ENCODE measurements around the gene ONECUT1. TPM values are rescaled to one million over a fixed set of nuclear protein-coding genes. Genes with fewer than 3 reads are reported as not detected.
A peak's percentile ranks its signal among the peaks of the same experiment; 100 is the strongest.

The ONECUT1 gene
- total and polyA plus RNA-seq, 2 of the 8 experiments (the other 6 are each of a cell fraction or from before 2014, with no cell fraction given) = 0.65 to 6.4 TPM

DNA sequence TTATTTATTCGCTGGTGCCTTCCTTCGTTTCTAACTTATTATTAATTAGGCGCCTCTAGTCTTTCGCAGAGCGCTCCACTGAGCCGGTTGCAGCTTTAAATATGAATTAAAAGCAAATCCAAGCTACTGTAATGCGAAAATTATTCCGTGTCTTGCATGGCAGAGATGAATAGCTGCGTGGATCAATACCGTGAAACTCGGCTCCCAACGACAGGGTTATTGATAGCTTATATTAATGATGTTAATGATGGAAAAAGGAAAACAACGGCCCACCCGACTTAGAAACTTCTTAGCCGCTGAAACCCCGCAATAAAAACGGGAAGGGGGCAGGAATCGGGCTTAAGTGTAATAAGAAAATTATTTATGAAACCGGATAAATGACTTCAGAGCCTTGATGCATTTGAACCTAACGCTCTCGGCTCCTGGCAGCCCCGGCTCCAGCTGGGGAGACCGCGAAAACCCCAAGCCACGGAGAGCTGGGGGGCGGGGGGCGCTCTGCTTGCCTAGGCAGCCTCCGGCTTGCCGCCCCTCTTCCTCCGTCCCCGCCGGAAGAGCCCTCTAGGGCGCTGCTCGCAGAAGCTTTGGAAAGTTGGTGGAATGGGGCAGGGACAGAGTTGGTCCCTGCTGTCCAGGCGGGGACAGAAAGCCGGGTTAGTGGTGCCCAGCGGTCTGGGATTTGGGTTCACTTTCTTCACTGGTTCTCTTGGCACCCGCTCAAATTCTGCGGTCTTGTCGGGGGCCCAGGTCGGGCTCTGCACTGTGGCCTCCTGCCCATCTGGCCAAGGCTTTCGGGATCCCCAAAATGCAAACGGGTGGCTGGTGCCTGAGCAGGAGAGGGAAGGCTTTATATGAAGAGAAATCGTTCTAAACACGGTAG lies 7.7 kb upstream of the ONECUT1 start:
- Histone ChIP-seq H2BK20ac (ENCODE audit: low read length) (no peak overlapping the region), H2BK15ac (ENCODE audit: low read length) (no peak overlapping the region), H2AFZ (ENCODE audit: low read length) (no peak overlapping the region), H3K79me2 (ENCODE audit: control insufficient read depth in 1 of 2, insufficient read depth in 2 of 2, low read length in 2 of 2) (peaks cover 0 to 12% of the 10 kb centered on the region in 2 experiments; a peak in 2 of 4 replicates), H3K4ac (replicated peaks; ENCODE audit: insufficient read length, low read depth, low read length) (no peak overlapping the region), H3K4me2 (ENCODE audit: insufficient read depth in 1 of 2, low read depth in 2 of 2, low read length in 2 of 2) (peak overlapping the region; percentile 75 to 79), H2AK5ac (ENCODE audit: low read depth, low read length) (no peak overlapping the region), H3K36me3 (ENCODE audit: control insufficient read depth in 2 of 4, insufficient read depth in 4 of 4, low read length in 3 of 4) (no peaks in the 10 kb centered on the region; a peak in 1 of 8 replicates), H3K79me1 (ENCODE audit: low read depth, low read length) (no peaks in the 10 kb centered on the region; the same call in 1 of the 2 replicates), H4K20me1 (replicated peaks in 1 of 2; ENCODE audit: control insufficient read depth in 1 of 2, insufficient read depth in 2 of 2, low read length in 2 of 2) (peaks cover 28 to 43% of the 10 kb centered on the region in 2 experiments), H2BK5ac (ENCODE audit: low read depth, low read length) (no peak overlapping the region), H3K56ac (replicated peaks; ENCODE audit: insufficient read length, low read depth, low read length) (no peak overlapping the region), H2BK120ac (replicated peaks; ENCODE audit: low read depth, low read length) (no peak overlapping the region), H3K18ac (ENCODE audit: extremely low read depth, low read length) (no peak overlapping the region), H3K14ac (ENCODE audit: insufficient read length) (no peak overlapping the region), H3K27ac (ENCODE audit: low read depth, low read length) (no peak overlapping the region), H3K9me3 (ENCODE audit: insufficient read depth in 2 of 2, low read depth in 1 of 2, low read length in 1 of 2) (peaks cover 0 to 7% of the 10 kb centered on the region in 2 experiments; a peak in 1 of 4 replicates), H4K8ac (ENCODE audit: extremely low read depth, insufficient read depth, low read length) (peak overlapping the region; percentile 18; the same call in 1 of the 2 replicates), H3K27me3 (replicated peaks in 1 of 4; ENCODE audit: control insufficient read depth in 3 of 4, extremely low read depth in 1 of 4, insufficient read depth in 3 of 4, low read length in 3 of 4) (peaks cover 60 to 100% (median 97%) of the 10 kb centered on the region in 4 experiments), H3K4me1 (replicated peaks in 1 of 4; ENCODE audit: control insufficient read depth in 3 of 4, insufficient read depth in 4 of 4, low read length in 3 of 4) (peaks cover 18 to 58% (median 36%) of the 10 kb centered on the region in 4 experiments), H3K9ac (replicated peaks in 1 of 4; ENCODE audit: extremely low read depth in 1 of 4, low read depth in 3 of 4, low read length in 3 of 4) (no peak overlapping the region), H3K23me2 (ENCODE audit: low read depth, low read length) (peaks cover 8% of the 10 kb centered on the region; the same call in 1 of the 2 replicates), H2BK12ac (ENCODE audit: low read depth, low read length) (no peak overlapping the region), H4K5ac (ENCODE audit: insufficient read length, low read depth, low read length) (no peak overlapping the region), H4K91ac (replicated peaks; ENCODE audit: insufficient read length, low read length) (no peak overlapping the region), H3K23ac (ENCODE audit: insufficient read length) (no peak overlapping the region), H3K4me3 (ENCODE audit: extremely low read depth in 1 of 4, insufficient read depth in 2 of 4, low read depth in 3 of 4, low read length in 4 of 4) (peak overlapping the region; percentile 9 to 56 (median 25); a peak in 7 of 8 replicates)
- FAIRE-seq = no peak
- ChIA-PET CTCF (ENCODE audit: partially characterized antibody) (interaction anchor here (1.1 to 13.4 kb wide), 4 partner anchors 12 to 26 kb away, joined by 3 to 182 read pairs (median 5); partner anchors contain the start of gene ONECUT1), POLR2A (ENCODE audit: partially characterized antibody) (interaction anchor here (0.8 to 14.4 kb wide), 3 partner anchors 8 to 11 kb away, joined by 4 to 225 read pairs (median 7); partner anchors contain the start of gene ONECUT1)
- WGBS, 2 experiments (ENCODE audit: extremely low coverage in 1 of 2, insufficient coverage in 1 of 2, insufficient read length in 1 of 2, insufficient replicate concordance in 2 of 2, low coverage in 1 of 2, low lambda C conversion rate in 2 of 2, missing lambda C conversion rate in 1 of 2) = 6% methylated on average over 42 of the region's 45 CpGs; no CpG with 5 or more reads in 1 of the 2 experiments
- DNase-seq (ENCODE audit: low read depth in 1 of 2, low spot score in 2 of 2) = peak in 1 of 2 experiments; percentile 67
- TF ChIP-seq SRF (IDR thresholded peaks at IDR 0.05; ENCODE audit: low read depth, low read length) = no peak
- TF ChIP-seq KDM5A (IDR thresholded peaks at IDR 0.05; ENCODE audit: low read length) = no peak
- peak; percentile 82 for TF ChIP-seq EZH2 (IDR thresholded peaks at IDR 0.05; ENCODE audit: low read depth, low read length, severe bottlenecking)
- no peak for TF ChIP-seq EGR1 (IDR thresholded peaks at IDR 0.05; ENCODE audit: borderline replicate concordance, low read depth, low read length)
- no peak for TF ChIP-seq EP300 (IDR thresholded peaks at IDR 0.05; ENCODE audit: borderline replicate concordance in 1 of 2, low read depth in 2 of 2, low read length in 2 of 2)
- no peak for TF ChIP-seq SIN3A (conservative IDR thresholded peaks at IDR 0.05 in 1 of 2, IDR thresholded peaks at IDR 0.05 in 1 of 2; ENCODE audit: low read depth in 1 of 2, low read length in 2 of 2)
- TF ChIP-seq SIRT6 (IDR thresholded peaks at IDR 0.05; ENCODE audit: low read length) = no peak
- TF ChIP-seq RFX5 (IDR thresholded peaks at IDR 0.05; ENCODE audit: borderline replicate concordance, low read depth, low read length) = no peak
- TF ChIP-seq YY1 (IDR thresholded peaks at IDR 0.05; ENCODE audit: low read depth, low read length) = no peak
- TF ChIP-seq RNF2 (IDR thresholded peaks at IDR 0.05; ENCODE audit: borderline replicate concordance, low read depth, low read length, missing control alignments, poor library complexity, severe bottlenecking) = peak; percentile 62
